Type B pancreatic cell (in vitro differentiated cells): Measurements from ENCODE around the gene ECI2. TPM values are rescaled to one million over a fixed set of nuclear protein-coding genes. Genes with fewer than 3 reads are reported as not detected.
A peak's percentile ranks its signal among the peaks of the same experiment; 100 is the strongest.

Experiments used
- DNase-seq: peaks from one replicate; pipeline ENCODE4 v3.0.0; 2021; ENCODE audit warnings: mixed read lengths; ENCODE audit not compliant: unreplicated experiment; ENCODE audit errors: extremely low spot score
- H3K27ac Mint-ChIP-seq: 2 replicates; pipeline ENCODE4 v1.8.0; 2021; ENCODE audit warnings: mild to moderate bottlenecking, mixed read lengths
- H3K27me3 Mint-ChIP-seq: 2 replicates; pipeline ENCODE4 v1.8.0; 2021; ENCODE audit warnings: mixed read lengths
- H3K36me3 Mint-ChIP-seq: 2 replicates; pipeline ENCODE4 v1.8.0; 2021; ENCODE audit warnings: mixed read lengths
- H3K4me1 Mint-ChIP-seq: one replicate; pipeline ENCODE4 v1.8.0; 2021; ENCODE audit warnings: mixed read lengths; ENCODE audit not compliant: unreplicated experiment
- H3K4me3 Mint-ChIP-seq: 2 replicates; pipeline ENCODE4 v1.8.0; 2021; ENCODE audit warnings: mild to moderate bottlenecking, mixed read lengths
- H3K9me3 Mint-ChIP-seq: 2 replicates; pipeline ENCODE4 v1.8.0; 2021; ENCODE audit warnings: mixed read lengths
- CTCF ChIP-seq: fragments of 200-600 bp; sonication (generic); conservative IDR thresholded peaks from 2 replicates; pipeline ENCODE4 v1.5.0; 2021; ENCODE audit warnings: antibody characterized with exemption, mild to moderate bottlenecking
- total RNA-seq: library from RNA; stranded (reverse); gene quantifications from 2 replicates; pipeline ENCODE4 v1.2.1, GENCODE V29; 2021; ENCODE audit warnings: low replicate concordance

Gene ECI2
- total RNA-seq, 1 donor from 2014 or later, result 62.9 TPM

- H3K27ac Mint-ChIP-seq, result no peak overlapping the region
- no peak for DNase-seq
- H3K4me3 Mint-ChIP-seq, result no peak overlapping the region
- peaks cover 5% of the 10 kb centered on the region for H3K4me1 Mint-ChIP-seq
- no peaks in the 10 kb centered on the region for H3K9me3 Mint-ChIP-seq
- TF ChIP-seq CTCF, result no peak
- no peaks in the 10 kb centered on the region for H3K36me3 Mint-ChIP-seq
- peaks cover 3% of the 10 kb centered on the region for H3K27me3 Mint-ChIP-seq
Measured at GRCh38 chr6:4159491-4159890, 24.1 kb upstream of the ECI2 start.

- no peak overlapping the region for H3K4me3 Mint-ChIP-seq
- peaks cover 3% of the 10 kb centered on the region for H3K27me3 Mint-ChIP-seq
- H3K4me1 Mint-ChIP-seq, result peaks cover 9% of the 10 kb centered on the region
- H3K27ac Mint-ChIP-seq, result no peak overlapping the region
- DNase-seq, result no peak
- H3K36me3 Mint-ChIP-seq, result no peaks in the 10 kb centered on the region
- no peak for TF ChIP-seq CTCF
- H3K9me3 Mint-ChIP-seq, result no peaks in the 10 kb centered on the region
Measured at GRCh38 chr6:4157506-4157905, 22.1 kb upstream of the ECI2 start.

GRCh38 chr6:4155848-4156466, 20.6 kb upstream of the ECI2 start:
- DNase-seq, result peak; percentile 77
- peak; percentile 93 for TF ChIP-seq CTCF
- peaks cover 3% of the 10 kb centered on the region for H3K27me3 Mint-ChIP-seq
- H3K27ac Mint-ChIP-seq, result no peak overlapping the region
- H3K36me3 Mint-ChIP-seq, result no peaks in the 10 kb centered on the region
- H3K9me3 Mint-ChIP-seq, result no peaks in the 10 kb centered on the region
- H3K4me1 Mint-ChIP-seq, result peaks cover 9% of the 10 kb centered on the region
- H3K4me3 Mint-ChIP-seq, result no peak overlapping the region

GRCh38 chr6:4153514-4153985, 18.2 kb upstream of the ECI2 start:
- Mint-ChIP-seq H3K27me3 (no peaks in the 10 kb centered on the region), H3K4me1 (peaks cover 9% of the 10 kb centered on the region), H3K27ac (no peak overlapping the region), H3K9me3 (no peaks in the 10 kb centered on the region), H3K36me3 (no peaks in the 10 kb centered on the region), H3K4me3 (no peak overlapping the region)
- no peak for DNase-seq
- no peak for TF ChIP-seq CTCF

- Mint-ChIP-seq H3K27ac (no peak overlapping the region), H3K36me3 (no peaks in the 10 kb centered on the region), H3K4me1 (no peaks in the 10 kb centered on the region), H3K9me3 (no peaks in the 10 kb centered on the region), H3K4me3 (no peak overlapping the region), H3K27me3 (peaks cover 2% of the 10 kb centered on the region)
- TF ChIP-seq CTCF, result no peak
- DNase-seq, result no peak
Measured at GRCh38 chr6:4145083-4145482, 9.7 kb upstream of the ECI2 start.
